ENCODE data around the gene TTC9. TPM values are rescaled to one million over a fixed set of nuclear protein-coding genes. Genes with fewer than 3 reads are reported as not detected.

The TTC9 gene
- 1 to 10 TPM; 1.6 to 2.6 TPM for total RNA-seq

DNA sequence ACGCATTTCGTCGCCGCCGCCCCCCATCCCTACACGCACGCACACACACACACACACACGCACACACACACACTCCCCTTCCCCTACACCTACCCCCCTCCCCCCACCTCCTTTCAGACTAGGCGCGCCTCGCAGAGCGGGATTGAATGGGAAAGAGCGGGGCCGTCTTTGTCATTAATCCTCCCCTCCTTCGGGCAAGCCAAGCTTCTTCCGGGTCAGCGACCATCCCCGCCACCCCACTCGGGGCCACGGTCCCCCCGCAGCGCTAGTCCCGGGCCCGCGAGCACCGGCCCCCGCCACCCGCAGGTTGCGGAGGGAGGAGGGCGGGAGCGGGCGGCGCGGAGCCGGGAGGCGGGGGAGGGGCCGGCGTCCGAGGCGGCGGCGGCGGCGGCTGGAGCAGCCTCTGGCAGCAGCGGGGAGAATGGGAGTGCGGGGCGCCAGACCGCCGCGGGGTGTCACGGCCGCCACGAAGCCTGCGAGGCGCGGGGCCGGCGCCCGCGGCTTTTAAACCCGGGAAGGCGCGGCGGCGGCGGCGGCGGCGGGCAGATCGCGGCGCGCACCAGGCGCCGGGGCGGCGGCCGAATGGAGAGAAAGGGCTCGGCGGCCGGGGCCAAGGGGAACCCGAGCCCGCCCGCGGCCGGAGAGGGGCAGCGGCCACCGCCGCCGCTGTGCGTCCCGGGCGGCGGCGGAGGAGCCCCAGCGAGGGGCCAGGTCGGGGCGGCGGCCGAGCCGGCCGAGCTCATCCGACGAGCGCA, at the start of gene TTC9:
TSS of gene TTC9 (plus strand) at position 369 of the 755 bp plus-strand sequence. CDS start at position 583, 214 bp downstream.
- TF ChIP-seq, protein P1, sequence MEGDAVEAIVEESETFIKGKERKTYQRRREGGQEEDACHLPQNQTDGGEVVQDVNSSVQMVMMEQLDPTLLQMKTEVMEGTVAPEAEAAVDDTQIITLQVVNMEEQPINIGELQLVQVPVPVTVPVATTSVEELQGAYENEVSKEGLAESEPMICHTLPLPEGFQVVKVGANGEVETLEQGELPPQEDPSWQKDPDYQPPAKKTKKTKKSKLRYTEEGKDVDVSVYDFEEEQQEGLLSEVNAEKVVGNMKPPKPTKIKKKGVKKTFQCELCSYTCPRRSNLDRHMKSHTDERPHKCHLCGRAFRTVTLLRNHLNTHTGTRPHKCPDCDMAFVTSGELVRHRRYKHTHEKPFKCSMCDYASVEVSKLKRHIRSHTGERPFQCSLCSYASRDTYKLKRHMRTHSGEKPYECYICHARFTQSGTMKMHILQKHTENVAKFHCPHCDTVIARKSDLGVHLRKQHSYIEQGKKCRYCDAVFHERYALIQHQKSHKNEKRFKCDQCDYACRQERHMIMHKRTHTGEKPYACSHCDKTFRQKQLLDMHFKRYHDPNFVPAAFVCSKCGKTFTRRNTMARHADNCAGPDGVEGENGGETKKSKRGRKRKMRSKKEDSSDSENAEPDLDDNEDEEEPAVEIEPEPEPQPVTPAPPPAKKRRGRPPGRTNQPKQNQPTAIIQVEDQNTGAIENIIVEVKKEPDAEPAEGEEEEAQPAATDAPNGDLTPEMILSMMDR (IDR thresholded peaks at IDR 0.05): no peak
- no peak for TF ChIP-seq POLR2A (IDR thresholded peaks at IDR 0.05)
- intact Hi-C loops (cut with DNase I): no loop called here
- Histone ChIP-seq H3K27me3 (no peaks in the 10 kb centered on the region), H3K4me3 (peak within 1 kb of the TSS; percentile 16 to 61), H3K4me1 (peaks cover 24% of the 10 kb centered on the region), H3K27ac (peak within 1 kb of the TSS in 2 of 4 donors; percentile 11 to 38), H3K9me3 (no peaks in the 10 kb centered on the region), H3K36me3 (replicated peaks in 1 of 2; ENCODE audit: insufficient read depth in 1 of 2, low read depth in 2 of 2) (no peaks in the 10 kb centered on the region)
- peak in 3 of 4 donors; percentile 19 to 49 (median 34) for DNase-seq
- peak; percentile 76 for ATAC-seq
- WGBS, 2 donors: 0 to 1% methylated on average over 15 to 76 of the region's 105 CpGs

DNA sequence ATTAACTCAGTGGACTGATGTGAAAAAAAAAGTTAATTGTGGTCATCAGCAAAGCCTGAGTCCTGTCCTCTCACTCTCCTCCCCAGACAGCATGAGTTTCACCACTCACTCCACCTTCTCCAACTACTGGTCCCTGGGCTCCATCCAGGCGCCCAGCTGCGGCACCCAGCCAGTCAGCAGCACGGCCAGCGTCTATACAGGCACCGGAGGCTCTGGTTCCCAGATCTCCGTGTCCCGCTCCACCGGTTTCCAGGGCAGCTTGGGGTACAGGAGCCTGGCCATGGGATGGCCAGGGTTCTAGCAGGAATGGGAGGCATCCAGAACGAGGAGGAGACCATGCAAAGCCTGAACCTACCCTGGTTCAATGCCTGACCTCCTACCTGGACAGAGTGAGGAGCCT, 47.3 kb upstream of the TTC9 start:
- intact Hi-C loops (cut with DNase I): no loop called here

DNA sequence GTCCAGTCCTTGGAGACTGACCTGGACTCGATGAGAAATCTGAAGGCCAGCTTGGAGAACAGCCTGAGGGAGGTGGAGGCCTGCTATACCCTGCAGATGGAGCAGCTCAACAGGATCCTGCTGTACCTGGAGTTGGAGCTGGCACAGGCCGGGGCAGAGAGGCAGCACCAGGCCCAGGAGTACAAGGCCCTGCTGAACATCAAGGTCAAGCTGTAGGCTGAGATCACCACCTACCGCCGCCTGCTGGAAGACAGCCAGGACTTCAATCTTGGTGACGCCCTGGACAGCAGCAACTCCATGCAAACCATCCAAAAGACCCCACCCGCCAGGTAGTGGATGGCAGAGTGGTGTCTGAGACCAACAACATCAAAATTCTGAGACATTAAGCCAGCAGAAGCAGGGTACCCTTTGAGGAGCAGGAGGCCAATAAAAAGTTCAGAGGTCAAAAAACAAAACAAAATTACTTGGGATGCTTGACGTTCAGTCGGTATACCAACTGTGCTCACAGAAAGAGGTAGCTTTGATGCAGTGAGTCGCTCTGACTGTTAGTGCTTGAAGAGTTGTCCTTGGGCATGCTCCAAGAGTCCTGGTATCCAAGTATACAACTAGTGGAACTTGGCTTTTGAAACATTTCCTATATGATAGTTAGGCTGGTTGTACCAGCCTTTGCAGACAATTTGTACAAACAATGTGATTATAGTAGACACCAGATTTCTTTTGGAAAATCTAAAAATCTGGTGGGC, 46.1 kb upstream of the TTC9 start:
- no peak for TF ChIP-seq POLR2A (IDR thresholded peaks at IDR 0.05)
- TF ChIP-seq, protein P1 (IDR thresholded peaks at IDR 0.05): no peak
- WGBS, 2 donors: 58 to 68% methylated on average over 7 to 9 of the region's 9 CpGs
- H3K4me1 ChIP-seq: peaks cover 18% of the 10 kb centered on the region
- H3K4me3 ChIP-seq: no peak overlapping the region
- ATAC-seq (no peak), DNase-seq (peak; percentile 29 to 52 (median 30))
- H3K27ac ChIP-seq: no peak overlapping the region
- H3K36me3 ChIP-seq (replicated peaks in 1 of 2; ENCODE audit: insufficient read depth in 1 of 2, low read depth in 2 of 2): peaks cover 13 to 28% of the 10 kb centered on the region in 2 donors
- no peaks in the 10 kb centered on the region for H3K27me3 ChIP-seq
- intact Hi-C loops (cut with DNase I): no loop called here
- H3K9me3 ChIP-seq: no peaks in the 10 kb centered on the region

More for the DNA sequence above, 47.3 kb upstream of the TTC9 start:
- H3K9me3 ChIP-seq: no peaks in the 10 kb centered on the region
- no peak overlapping the region for H3K27ac ChIP-seq
- H3K36me3 ChIP-seq (replicated peaks in 1 of 2; ENCODE audit: insufficient read depth in 1 of 2, low read depth in 2 of 2): peaks cover 13 to 29% of the 10 kb centered on the region in 2 donors
- no peaks in the 10 kb centered on the region for H3K27me3 ChIP-seq
- H3K4me3 ChIP-seq: no peak overlapping the region
- ATAC-seq (no peak), DNase-seq (no peak)
- 99% methylated on average over 8 to 9 of the region's 9 CpGs for WGBS, 2 donors
- peaks cover 13% of the 10 kb centered on the region for H3K4me1 ChIP-seq
- no peak for TF ChIP-seq POLR2A (IDR thresholded peaks at IDR 0.05)
- TF ChIP-seq, protein P1 (IDR thresholded peaks at IDR 0.05): no peak

DNA sequence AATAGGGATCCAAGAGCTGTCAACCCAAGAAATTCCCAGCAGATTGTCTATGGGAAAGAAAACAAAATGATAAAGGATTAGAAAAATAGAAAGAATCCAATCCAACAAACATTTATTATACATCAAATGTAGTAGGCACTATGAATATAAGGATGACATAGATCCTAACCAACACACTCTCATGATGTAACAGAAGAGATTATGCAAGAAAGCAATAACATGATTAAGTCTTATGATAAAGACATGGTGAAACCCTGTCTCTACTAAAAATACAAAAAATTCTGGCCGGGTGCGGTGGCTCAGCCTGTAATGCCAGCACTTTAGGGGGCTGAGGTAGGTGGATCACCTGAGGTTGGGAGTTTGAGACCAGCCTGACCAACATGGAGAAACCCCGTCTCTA, 44.0 kb upstream of the TTC9 start:
- Histone ChIP-seq H3K4me3 (no peak overlapping the region), H3K27me3 (no peaks in the 10 kb centered on the region), H3K36me3 (replicated peaks in 1 of 2; ENCODE audit: insufficient read depth in 1 of 2, low read depth in 2 of 2) (peaks cover 8 to 20% of the 10 kb centered on the region in 2 donors), H3K27ac (no peak overlapping the region), H3K4me1 (peaks cover 23% of the 10 kb centered on the region), H3K9me3 (no peaks in the 10 kb centered on the region)
- ATAC-seq (no peak), DNase-seq (no peak)
- no peak for TF ChIP-seq POLR2A (IDR thresholded peaks at IDR 0.05)
- TF ChIP-seq, protein P1 (IDR thresholded peaks at IDR 0.05): no peak
- WGBS, 2 donors: 84 to 94% methylated on average over 3 of the region's 3 CpGs
- intact Hi-C loops (cut with DNase I): no loop called here

All from body of pancreas (tissue), 4 donors.